Measurements from ENCODE around the gene SMURF2.
"Not testable (repeated sequence)": the region's sequence is repeated elsewhere in the genome, so short reads cannot be mapped to it uniquely, and the experiment has no call there.

The SMURF2 gene

DNA sequence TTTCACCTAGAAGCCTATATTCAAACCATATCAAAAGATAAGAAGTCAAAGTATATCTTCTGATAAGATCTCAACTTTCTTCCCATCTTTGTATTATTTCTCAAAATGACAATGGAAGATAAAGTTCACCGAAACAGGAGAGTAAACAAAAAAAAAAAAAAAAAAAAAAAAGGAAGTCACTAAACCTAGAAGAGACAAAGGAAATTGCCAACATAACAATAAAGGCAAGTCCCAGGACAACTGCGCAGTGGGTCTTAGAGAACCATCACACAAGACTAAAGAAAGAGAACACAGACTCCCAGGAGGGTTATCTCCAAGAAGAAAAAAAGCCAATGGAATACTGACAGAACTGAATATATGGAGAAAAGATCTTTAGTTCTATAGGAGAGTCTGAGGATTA, 65.7 kb downstream of the SMURF2 start:
- DNase-seq: no peak

DNA sequence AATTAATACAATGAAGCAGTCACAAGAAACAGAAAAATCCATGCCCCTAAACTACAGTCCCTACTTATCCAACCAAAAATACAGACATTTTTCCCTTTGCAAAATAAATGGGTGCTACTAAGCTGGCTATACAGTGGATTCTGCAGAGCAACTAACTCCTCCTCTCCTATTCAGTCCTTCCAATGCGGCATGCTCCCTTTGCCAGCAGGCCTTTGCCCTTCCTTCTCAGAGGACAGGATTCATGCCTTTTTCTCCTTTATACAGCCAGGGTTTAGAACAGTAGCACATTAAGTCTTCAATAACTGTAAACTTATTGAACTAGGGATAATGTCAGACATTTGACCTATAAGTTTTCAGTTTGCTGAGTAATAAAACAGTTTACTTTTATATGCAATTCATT, 70.2 kb downstream of the SMURF2 start:
- no peak for DNase-seq

DNA sequence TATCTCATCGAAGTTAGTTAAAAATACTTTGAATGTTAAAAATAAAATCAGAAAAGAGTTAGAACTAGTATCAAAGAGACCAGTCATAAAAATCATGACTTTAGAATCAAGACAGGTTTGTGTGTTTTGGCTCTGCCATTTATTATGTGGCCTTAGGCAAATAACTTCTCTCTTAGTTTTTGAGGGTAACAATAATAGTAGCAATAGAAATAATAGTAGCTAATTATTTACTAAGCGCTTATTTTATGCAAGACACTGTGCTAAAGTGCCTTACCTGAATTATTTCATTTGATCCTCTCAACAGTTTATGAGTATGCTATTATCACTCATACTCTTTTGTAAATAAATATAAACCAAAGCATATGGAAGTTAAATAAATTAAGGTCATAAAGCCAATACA, 77.0 kb downstream of the SMURF2 start:
- DNase-seq: no peak

DNA sequence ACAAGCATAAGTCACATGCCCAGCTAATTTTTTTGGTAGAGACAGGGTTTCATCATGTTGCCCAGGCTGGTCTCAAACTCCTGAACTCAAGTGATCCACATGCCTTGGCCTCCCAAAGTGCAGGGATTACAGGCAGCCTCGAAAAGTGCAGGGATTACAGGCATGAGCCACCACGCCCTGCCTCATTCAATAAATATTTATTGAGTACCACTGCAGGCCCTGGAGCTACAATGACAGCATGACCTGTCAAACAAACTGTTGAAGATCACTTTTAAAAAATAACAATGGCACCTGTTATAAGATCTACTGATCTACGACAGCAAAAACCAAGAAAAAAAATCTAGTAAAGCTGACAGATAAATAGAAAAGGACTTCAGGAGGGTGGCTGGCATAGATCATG, 79.1 kb downstream of the SMURF2 start:
- DNase-seq: no peak

DNA sequence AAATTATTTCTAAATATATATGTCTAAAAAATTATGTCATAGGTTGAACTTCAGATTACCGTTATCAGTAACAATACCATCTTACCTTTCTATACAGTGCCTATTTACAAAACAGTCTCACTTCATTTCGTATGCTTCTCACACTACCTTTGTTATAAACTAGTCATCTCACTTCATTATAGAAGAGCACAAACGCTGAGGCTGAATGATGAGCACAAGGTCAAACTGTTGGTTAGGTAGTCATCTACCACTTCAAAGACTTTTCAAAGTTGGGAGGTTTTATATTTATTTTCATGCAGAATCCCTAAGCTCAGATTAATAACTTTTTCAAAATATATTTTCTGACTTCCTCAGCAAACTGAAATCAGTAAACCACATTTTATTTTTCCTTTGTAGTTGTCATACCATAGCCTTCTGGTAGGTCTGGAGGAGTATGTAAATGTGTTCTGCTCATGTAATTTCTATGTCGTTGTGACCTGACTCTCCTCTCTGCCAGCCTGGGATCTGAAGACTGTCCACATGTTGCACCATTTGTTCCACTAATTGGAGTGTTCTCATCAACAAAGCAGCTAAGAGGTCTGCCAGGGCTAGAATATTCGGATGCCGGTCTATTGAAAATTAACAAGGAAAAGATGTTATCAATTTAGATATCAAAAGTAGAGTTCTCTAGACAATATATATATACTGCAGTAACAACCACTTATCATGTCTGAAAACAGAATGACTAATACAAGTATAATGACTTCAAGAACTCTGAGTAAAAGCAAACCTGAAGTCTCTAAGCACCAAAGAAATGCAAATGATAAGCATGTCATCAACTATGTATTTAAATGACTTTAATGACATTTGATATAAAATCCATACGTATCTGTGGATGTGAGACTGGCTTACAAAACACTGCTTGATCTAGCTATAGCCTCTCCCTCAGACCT, 81.5 kb downstream of the SMURF2 start:
- no peak for DNase-seq

DNA sequence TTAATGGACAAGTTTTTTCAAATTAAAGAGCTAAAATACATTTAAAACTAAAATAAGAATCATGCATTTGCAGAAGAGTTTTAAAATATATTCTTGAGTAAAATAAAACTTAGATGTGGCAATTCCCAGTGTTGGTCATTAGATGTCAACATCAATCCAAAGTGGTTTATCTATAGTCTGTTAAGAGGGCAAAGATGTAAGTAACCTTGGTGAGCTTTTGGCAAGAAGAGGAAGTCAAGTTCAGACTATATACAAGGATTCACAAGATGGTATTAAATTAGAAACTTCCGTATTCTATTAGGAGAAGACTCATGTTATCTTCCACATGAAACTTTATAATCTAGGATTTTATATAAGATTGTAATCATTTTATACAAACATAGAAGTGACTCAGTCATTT, 82.2 kb downstream of the SMURF2 start:
- no peak for DNase-seq

DNA sequence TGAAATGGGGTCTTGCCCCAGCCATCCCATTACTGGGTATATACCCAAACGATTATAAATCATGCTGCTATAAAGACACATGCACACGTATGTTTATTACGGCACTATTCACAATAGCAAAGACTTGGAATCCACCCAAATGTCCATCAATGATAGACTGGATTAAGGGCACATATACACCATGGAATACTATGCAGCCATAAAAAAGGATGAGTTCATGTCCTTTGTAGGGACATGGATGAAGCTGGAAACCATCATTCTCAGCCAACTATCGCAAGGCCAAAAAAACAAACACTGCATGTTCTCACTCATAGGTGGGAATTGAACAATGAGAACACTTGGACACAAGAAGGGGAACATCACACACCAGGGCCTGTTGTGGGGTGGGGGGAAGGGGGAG, 85.1 kb downstream of the SMURF2 start:
- not testable (repeated sequence) for DNase-seq

DNA sequence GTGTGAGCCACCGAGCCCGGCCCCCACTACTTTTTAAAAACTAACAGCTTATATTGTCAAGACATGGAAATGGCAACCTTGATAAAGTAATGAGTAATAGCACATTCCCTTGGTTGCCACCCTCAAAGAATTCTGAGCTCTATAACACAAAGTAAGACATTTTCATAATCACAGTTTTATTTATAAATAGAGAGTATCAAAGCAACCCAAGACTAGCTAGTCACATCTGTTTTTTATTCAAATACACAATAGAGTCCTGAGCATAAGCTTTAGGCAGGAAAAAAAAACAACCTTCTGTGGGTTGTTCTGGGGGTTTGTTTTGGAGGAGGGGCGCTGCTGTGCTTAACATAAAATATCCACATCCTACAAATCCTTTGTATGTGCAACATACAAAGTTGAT, 86.7 kb downstream of the SMURF2 start:
- no peak for DNase-seq

DNA sequence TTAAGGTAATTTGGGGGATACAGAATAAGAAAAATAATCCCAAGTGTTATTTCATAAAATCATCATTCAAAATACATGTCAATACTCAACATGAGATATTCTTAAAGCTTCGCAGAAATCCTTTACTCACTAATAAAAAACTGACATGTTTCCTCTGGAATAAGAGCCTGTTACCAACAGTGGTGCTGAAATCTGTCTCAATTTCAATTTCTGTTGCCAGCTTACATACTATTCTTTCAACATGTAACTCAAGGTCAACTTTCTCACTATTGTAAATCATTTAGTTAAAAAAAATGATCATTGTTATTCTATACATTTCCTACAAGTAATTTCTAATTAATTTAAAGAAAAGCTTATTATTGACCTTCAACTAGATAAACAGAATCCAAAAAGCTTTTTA, 87.5 kb downstream of the SMURF2 start:
- no peak for DNase-seq

DNA sequence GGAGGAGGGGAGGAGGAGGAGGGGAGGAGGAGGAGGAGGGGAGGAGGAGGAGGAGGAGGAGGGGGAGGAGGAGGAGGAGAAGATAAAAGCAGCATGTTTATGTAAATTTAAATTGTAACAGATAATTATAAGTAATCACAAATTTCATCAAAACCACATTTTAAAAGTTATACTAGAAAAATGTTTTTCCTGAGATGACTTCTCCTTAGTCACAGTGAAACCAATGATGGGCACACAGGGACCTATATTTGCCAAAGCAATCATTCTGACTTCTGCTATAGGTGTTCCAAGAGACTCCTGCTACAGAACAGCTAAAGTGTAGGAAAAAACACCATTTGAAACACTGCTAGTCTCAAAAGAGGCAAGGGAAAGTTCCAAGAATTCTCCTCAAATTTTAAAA, 88.9 kb downstream of the SMURF2 start:
- no peak for DNase-seq

DNA sequence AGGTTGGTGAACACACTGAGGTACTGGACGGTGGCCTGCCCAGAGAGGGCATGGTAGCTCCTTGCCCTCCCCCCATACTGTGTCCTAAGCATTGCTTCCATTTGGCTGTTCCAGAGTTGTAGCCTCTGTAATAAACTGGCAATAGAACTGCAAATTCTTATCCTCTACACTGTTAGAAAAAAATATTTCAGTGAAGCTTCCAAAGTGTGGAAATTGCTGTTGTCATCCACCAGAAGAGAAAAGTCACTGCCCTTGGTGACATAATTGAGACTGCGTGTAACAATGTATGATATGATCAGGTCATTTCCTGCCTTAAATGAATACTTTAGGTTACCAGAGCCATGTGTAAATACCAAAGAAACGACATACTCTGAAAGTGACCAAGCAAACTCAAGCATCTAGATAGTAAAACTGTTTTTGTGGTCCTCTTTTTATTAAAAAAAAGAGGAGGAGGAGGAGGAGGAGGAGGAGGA, 89.4 kb downstream of the SMURF2 start:
- no peak for DNase-seq

DNA sequence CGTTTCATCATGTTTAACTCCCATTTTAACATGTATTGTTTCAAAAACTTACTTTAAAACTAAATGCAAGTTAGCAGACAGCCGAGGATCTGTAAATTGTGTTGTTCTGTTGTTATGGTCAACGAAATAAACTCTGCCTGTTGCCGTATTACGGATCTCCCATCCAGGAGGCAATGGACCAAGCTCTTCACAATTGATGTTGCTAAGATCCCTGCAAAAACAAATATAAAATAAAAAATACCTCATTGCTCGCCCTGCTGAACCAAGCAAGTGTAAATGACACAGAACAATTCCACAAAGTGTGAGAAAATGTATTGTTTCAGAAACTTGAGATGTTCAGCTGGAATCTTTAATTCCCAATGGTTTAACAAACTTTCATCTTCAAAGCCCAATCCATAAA, 90.4 kb downstream of the SMURF2 start:
- no peak for DNase-seq

DNA sequence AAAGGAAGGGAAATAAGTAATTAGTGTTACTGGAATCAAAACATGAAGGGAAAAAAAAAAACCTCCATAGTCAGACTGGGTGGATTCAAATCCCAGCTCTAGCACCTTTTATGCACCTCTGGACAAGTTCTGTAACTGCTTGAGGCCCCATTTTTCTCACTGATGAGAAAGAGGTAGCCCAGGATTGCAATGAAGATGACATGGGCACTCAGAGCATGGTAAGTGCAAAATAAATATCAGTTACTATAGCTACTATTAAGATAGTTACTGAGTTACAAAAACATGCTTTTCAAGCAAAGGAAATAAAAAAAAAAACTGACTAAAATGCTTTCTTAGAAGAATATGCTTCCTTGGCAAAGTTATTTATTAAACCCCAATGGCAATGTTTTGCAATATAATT, 96.5 kb downstream of the SMURF2 start:
- DNase-seq: no peak

DNA sequence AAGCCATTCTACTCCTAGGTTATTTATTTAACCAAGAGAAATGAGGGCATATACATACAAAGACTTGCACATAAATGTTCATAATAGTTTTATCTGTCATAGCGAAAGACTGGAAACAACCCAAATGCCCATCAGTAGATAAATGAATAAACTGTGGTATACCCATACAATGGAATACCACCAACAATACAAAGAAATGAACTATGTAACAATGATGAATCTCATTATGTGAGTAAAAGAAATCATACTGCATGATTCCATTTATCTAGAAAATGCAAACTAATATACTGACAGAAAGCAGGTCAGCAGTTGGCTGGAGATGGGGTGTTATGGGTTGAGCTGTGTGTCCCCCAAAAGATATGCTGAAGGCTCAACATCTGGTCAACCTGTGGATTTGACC, 98.0 kb downstream of the SMURF2 start:
- DNase-seq: no peak

DNA sequence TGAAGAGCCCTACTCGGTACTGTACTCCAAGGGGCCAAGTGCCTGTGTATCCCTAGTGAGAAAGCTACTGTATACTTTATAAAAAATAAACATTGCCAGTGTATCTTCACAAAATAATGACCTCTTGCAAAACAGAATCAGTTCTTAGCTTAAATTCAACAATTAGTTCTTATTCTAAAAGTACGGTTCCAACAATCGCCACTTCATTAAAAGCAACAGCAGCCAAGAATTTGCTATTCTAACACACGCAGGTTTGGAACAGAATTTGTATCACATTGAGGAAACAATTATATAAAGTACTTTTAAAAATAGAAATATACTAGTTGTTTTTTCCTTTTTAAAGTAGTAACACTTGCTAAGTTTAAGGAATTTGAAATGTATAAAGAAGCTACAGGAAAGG, 106.8 kb downstream of the SMURF2 start:
- DNase-seq: no peak

DNA sequence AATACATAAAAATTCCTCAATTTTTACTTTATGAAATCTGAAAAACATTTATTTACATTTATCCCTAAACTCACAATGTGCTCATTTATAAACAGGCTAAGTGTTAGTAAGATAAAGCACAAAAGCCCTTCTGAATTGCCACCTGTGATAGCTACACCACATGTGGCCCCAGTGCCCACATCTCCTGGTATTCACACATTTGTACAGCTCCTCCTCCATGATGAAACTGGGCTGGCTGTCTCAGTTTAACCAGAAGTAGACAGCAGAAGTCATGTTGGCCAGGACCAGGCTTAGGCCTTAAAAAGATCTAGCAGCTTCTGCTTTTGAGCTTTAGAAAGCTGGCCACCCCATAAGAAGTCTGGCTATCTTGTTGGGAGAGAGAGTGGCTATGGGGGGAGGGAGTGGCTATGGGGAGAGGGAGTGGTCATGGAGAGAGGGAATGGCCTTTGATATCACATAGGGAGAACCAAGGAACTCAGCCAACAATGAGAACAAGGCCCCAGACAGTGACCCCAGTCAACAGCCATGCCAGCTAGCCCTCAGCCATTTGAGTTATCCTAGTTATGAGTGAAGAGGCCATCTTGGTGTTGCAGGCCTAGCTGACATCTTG, 108.0 kb downstream of the SMURF2 start:
- DNase-seq: no peak

DNA sequence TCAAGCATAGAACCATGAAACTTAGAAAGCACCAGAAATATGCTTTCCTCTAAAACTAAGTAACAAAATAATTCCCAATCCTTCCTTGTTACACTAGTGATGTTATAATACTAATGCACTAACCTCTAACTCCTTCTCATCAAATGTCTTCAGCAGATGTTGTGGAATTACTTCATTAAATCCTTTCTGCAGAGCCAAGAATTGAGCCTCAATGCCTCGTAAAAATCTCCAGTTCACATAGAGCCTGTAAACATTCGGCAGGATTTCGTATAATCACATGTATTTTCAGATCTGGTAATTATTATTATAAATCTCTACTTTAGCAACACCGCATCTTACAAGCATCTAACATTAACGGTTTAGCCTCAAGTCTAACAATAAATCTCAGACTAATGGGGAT, 110.6 kb downstream of the SMURF2 start:
- DNase-seq: no peak

DNA sequence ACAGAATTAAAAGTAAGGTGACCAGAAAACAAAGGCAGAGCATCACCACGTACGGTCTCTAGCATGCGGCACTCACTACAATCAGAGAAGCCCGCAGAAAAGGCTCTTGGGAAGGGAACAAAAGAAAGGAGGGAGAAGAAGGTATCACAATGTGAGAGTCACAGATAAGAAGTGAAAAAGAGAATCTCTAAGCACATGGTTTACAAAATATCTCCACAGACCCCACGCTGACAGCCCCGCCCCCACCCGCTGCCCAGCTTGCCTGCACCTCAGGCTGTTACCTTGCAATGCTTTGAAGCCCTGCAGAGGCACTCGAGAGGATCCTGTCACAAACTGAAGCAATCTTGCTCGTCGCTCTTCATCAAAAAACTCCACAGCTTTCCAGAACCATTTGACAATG, 114.8 kb downstream of the SMURF2 start:
- no peak for DNase-seq

DNA sequence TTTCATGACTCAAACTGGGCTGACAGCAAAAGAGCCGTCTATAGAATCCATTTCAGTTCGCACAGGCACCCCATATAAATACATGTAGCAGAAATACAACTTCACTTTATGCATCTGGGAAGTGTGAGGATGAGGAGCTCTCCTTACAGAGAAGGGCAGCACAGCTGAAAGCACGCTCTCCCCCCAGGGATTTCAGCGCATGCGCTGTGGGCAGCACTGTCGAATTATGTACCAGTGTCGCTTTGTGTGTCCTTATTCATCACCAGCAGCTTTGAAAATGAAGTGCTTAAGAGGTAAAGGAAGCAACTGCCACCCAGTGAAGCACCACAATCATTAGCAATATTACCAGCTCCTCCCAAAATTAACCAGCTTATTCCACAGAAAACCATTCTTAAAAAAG, 115.4 kb downstream of the SMURF2 start:
- peak; percentile 32 for DNase-seq

DNA sequence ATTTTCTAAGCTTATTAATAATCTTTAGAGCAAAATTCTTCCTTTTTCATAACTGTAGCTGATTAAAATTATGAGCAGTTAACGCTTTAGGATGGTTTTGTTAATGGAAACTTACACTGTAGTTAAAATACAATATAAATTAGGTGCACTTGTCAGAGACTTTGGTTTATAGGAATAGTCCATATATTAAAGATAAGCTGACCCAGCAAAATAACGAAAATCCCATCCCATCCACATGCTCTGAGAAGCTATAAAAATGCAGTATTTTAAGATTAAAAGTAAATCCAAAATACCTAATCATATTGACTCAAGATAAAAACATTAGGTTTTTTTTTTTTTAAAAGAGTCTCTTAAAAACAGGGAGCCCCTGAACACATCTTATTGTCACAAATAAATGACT, 117.4 kb downstream of the SMURF2 start:
- no peak for DNase-seq

DNA sequence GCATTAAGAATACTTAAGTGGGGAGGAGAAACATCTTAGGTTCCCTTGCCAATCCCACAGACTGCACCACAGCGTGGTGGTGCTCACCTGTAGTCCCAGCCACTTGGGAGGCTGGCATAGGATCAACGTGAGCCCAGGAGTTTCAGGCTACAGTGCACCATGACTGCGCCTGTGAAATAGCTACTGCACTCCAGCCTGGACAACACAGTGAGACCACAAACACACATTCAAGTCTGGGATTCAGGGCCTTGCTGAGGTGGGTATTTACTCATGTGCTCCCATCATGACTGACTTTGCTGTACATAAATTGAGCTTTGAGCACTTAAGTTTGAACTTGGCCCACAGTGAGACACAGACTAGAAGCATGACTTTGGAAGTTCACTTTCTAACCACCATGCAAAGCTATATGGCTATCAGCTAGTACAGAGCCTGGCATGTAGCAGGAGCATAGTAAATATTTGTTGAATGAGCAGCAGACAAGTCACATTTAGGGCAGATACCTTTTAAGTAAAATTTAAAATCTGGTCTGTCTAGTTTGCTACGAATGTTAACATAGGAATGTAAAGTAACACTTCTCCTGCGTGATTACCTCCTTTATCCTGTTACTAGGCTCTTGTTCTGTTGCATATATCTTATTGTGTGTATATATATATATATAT, 121.9 kb downstream of the SMURF2 start:
- no peak for DNase-seq

DNA sequence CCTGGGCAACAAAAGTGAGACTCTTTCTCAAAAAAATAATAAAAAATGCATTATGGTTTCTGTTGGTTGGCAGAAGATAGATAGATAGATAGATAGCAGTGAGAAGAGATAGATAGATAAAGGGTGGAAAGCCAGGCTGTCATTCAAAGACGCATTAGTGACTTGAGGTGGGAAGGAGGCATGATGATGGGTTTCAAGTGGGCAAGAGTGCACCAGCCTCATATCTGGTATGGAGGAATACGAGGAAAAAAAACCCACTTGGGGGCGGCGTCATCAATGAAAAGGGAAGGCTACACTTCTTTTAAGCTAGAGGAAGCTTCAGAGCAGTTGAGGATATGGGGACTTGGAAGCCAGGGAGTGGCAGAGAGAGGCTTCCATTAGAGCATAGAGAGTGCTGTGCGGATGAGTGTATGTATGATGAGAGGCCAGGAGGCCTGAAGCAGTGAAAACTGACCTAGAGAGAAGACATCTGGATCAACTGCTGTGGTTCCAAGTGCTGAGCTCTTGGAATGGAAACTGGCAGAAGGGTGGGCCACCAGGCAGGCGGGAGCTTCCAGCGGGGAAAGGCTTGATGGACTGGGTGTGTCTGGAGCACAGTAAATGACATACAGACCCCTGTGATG, 123.5 kb downstream of the SMURF2 start:
- no peak for DNase-seq

DNA sequence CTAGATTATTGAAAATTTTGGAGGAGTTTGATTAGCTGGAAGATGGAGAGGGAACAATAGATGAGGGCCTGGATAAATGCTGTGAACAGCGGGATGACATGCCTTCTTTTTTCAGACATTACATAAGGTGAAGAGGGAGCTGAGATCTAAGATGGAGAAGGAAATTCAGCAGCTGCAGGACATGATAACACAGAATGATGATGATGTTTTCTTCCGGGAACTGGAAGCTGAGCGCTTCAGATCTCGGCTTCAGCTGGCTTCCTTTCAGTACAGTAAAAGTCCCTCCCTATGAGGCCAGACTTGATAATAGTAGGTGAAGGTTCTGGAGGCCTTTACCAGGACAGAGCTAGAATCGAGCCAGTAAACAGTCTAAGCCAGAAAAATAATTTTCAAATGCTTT, 124.6 kb downstream of the SMURF2 start:
- DNase-seq: no peak

DNA sequence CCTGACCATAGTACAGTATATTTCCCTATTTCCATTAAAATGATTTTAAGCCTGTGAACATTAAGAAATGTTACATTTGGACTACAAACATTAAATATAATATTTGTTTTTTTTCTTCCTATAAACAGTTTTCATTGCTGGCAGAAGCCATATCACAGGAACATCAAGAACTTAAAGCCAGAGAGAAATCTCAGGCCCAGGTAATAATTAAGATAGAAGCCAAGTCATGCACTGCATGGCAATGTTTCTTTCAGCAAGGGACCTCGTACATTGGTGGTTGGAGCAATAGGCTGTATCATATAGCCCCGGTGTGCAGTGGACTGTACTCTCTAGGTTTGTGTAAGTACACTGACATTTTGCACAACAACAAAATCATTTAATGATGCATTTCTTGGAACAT, 125.2 kb downstream of the SMURF2 start:
- DNase-seq: no peak
